ENCODE measurements around the gene ZNF76. TPM values are rescaled to one million over a fixed set of nuclear protein-coding genes. Genes with fewer than 3 reads are reported as not detected.
"Not testable (repeated sequence)": the region's sequence is repeated elsewhere in the genome, so short reads cannot be mapped to it uniquely, and the experiment has no call there.

Gene ZNF76
- total RNA-seq, 1 experiment from 2014 or later: 39.9 TPM

- no peak overlapping the region for H2AFZ ChIP-seq
- H3K4me2 ChIP-seq: no peak overlapping the region
- CTCF ChIA-PET: interaction anchor here (0.6 kb wide), 1 partner anchor 151 kb away, joined by 3 read pairs; no protein-coding TSS in a partner anchor
- H3K4me3 ChIP-seq: no peak overlapping the region
- H3K9me3 ChIP-seq (ENCODE audit: insufficient read depth, low read depth): no peaks in the 10 kb centered on the region
- no peaks in the 10 kb centered on the region for H3K36me3 ChIP-seq (ENCODE audit: low read depth)
- no TSS peak for BruUV-seq (replicated peaks)
- no peak overlapping the region for H3K27ac ChIP-seq
- DNase-seq: no peak
- H3K79me2 ChIP-seq (ENCODE audit: low read depth): no peaks in the 10 kb centered on the region
- no peaks in the 10 kb centered on the region for H4K20me1 ChIP-seq (ENCODE audit: insufficient read depth)
- POLR2A ChIA-PET (ENCODE audit: unreplicated experiment): no interaction called here
- no peaks in the 10 kb centered on the region for H3K27me3 ChIP-seq (ENCODE audit: insufficient read depth, low read depth)
- no peaks in the 10 kb centered on the region for H3K9me2 ChIP-seq (ENCODE audit: insufficient read depth)
- intact Hi-C loops (cut with micrococcal nuclease; ENCODE audit: unreplicated experiment): no loop called here
- peaks cover 25% of the 10 kb centered on the region for H3K4me1 ChIP-seq (replicated peaks; ENCODE audit: insufficient read depth)
- no peak for TF ChIP-seq CTCF (conservative IDR thresholded peaks at IDR 0.05)
- no peak for TF ChIP-seq EZH2 (IDR thresholded peaks at IDR 0.05; ENCODE audit: low read depth)
- H3F3A ChIP-seq (ENCODE audit: insufficient read depth, low read depth): peaks cover 11% of the 10 kb centered on the region; the same call in 1 of the 2 replicates
Measured at GRCh38 chr6:35305117-35305516, 45.6 kb downstream of the ZNF76 start.

GRCh38 chr6:35307138-35307537, 47.6 kb downstream of the ZNF76 start:
- H3K9me3 ChIP-seq (ENCODE audit: insufficient read depth, low read depth); H2AFZ ChIP-seq; H3K4me2 ChIP-seq; intact Hi-C loops (cut with micrococcal nuclease; ENCODE audit: unreplicated experiment); DNase-seq; H3K79me2 ChIP-seq (ENCODE audit: low read depth); H4K20me1 ChIP-seq (ENCODE audit: insufficient read depth); H3K4me3 ChIP-seq; H3K36me3 ChIP-seq (ENCODE audit: low read depth); BruUV-seq (replicated peaks); H3K27ac ChIP-seq; H3F3A ChIP-seq (ENCODE audit: insufficient read depth, low read depth); H3K9me2 ChIP-seq (ENCODE audit: insufficient read depth); H3K27me3 ChIP-seq (ENCODE audit: insufficient read depth, low read depth); CTCF ChIA-PET; POLR2A ChIA-PET (ENCODE audit: unreplicated experiment): not testable (repeated sequence)
- H3K4me1 ChIP-seq (replicated peaks; ENCODE audit: insufficient read depth): peaks cover 23% of the 10 kb centered on the region

GRCh38 chr6:35308543-35308942, 49.0 kb downstream of the ZNF76 start:
- H3K36me3 ChIP-seq (ENCODE audit: low read depth); H3K4me3 ChIP-seq; H3F3A ChIP-seq (ENCODE audit: insufficient read depth, low read depth); intact Hi-C loops (cut with micrococcal nuclease; ENCODE audit: unreplicated experiment); H3K27ac ChIP-seq; H2AFZ ChIP-seq; BruUV-seq (replicated peaks); H3K4me1 ChIP-seq (replicated peaks; ENCODE audit: insufficient read depth); H3K4me2 ChIP-seq; H3K9me2 ChIP-seq (ENCODE audit: insufficient read depth); H3K79me2 ChIP-seq (ENCODE audit: low read depth); H4K20me1 ChIP-seq (ENCODE audit: insufficient read depth); H3K27me3 ChIP-seq (ENCODE audit: insufficient read depth, low read depth); H3K9me3 ChIP-seq (ENCODE audit: insufficient read depth, low read depth); DNase-seq; CTCF ChIA-PET: not testable (repeated sequence)
- POLR2A ChIA-PET (ENCODE audit: unreplicated experiment): interaction anchor here (0.7 kb wide), 1 partner anchor 188 kb away, joined by 4 read pairs; the partner anchor contains the start of gene TEAD3

GRCh38 chr6:35309611-35310264, 50.2 kb downstream of the ZNF76 start:
- H3K36me3 ChIP-seq (ENCODE audit: low read depth): no peaks in the 10 kb centered on the region
- no peak for TF ChIP-seq EZH2 (IDR thresholded peaks at IDR 0.05; ENCODE audit: low read depth)
- no peak for TF ChIP-seq CTCF (conservative IDR thresholded peaks at IDR 0.05)
- H3K79me2 ChIP-seq (ENCODE audit: low read depth): no peaks in the 10 kb centered on the region
- ChIA-PET CTCF (no interaction called here), POLR2A (ENCODE audit: unreplicated experiment) (no interaction called here)
- no TSS peak for BruUV-seq (replicated peaks)
- H3K4me2 ChIP-seq: no peak overlapping the region
- no peak for DNase-seq
- H3K4me3 ChIP-seq: no peak overlapping the region
- no peak overlapping the region for H3K27ac ChIP-seq
- H4K20me1 ChIP-seq (ENCODE audit: insufficient read depth): no peaks in the 10 kb centered on the region
- H3F3A ChIP-seq (ENCODE audit: insufficient read depth, low read depth): no peaks in the 10 kb centered on the region
- intact Hi-C loops (cut with micrococcal nuclease; ENCODE audit: unreplicated experiment): no loop called here
- H2AFZ ChIP-seq: no peak overlapping the region
- no peaks in the 10 kb centered on the region for H3K27me3 ChIP-seq (ENCODE audit: insufficient read depth, low read depth)
- no peaks in the 10 kb centered on the region for H3K4me1 ChIP-seq (replicated peaks; ENCODE audit: insufficient read depth)
- H3K9me3 ChIP-seq (ENCODE audit: insufficient read depth, low read depth): no peaks in the 10 kb centered on the region
- no peaks in the 10 kb centered on the region for H3K9me2 ChIP-seq (ENCODE audit: insufficient read depth)
